ENCODE results near the gene ERICH3. TPM values are rescaled to one million over a fixed set of nuclear protein-coding genes. Genes with fewer than 3 reads are reported as not detected.

ERICH3 gene
- total RNA-seq, 1 donor from 2014 or later: not detected

GRCh38 chr1:74693473-74693872 lies 19.9 kb upstream of the ERICH3 start:
- intact Hi-C loops (cut with micrococcal nuclease): no loop called here
- no peaks in the 10 kb centered on the region for H3K9me3 Mint-ChIP-seq

DNA sequence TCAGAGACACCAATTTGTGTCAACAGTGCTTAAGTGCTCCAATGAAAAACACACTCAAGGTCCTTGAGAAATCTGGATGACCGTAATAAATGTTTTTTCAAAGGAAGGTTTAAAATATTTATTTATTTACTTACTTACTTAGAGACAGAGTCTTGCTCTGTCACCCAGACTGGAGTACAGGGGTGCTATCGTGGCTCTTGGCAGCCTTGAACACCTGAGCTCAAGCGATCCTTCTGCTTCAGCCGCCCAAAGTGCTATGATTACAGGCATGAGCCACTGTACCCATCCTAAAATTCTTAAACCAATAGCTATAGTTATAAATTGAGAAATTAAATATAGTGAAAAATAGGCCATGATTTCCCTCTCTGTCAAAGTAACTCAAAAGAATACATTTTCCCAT lies 17.3 kb upstream of the ERICH3 start:
- no peak overlapping the region for H3K27ac Mint-ChIP-seq
- no peaks in the 10 kb centered on the region for H3K36me3 Mint-ChIP-seq (ENCODE audit: low read depth)
- intact Hi-C loops (cut with micrococcal nuclease): no loop called here
- no peak for DNase-seq (ENCODE audit: low spot score)
- H3K4me3 Mint-ChIP-seq (ENCODE audit: low read depth): no peak overlapping the region
- no peaks in the 10 kb centered on the region for H3K9me3 Mint-ChIP-seq
- H3K27me3 Mint-ChIP-seq (ENCODE audit: low read depth): peaks cover 2% of the 10 kb centered on the region
- peaks cover 1% of the 10 kb centered on the region for H3K4me1 Mint-ChIP-seq (ENCODE audit: low read depth)

More at GRCh38 chr1:74693473-74693872, 19.9 kb upstream of the ERICH3 start:
- no peak for DNase-seq (ENCODE audit: low spot score)
- Mint-ChIP-seq H3K27me3 (ENCODE audit: low read depth) (peaks cover 2% of the 10 kb centered on the region), H3K4me1 (ENCODE audit: low read depth) (peaks cover 1% of the 10 kb centered on the region), H3K36me3 (ENCODE audit: low read depth) (no peaks in the 10 kb centered on the region), H3K27ac (no peak overlapping the region), H3K4me3 (ENCODE audit: low read depth) (no peak overlapping the region)

DNA sequence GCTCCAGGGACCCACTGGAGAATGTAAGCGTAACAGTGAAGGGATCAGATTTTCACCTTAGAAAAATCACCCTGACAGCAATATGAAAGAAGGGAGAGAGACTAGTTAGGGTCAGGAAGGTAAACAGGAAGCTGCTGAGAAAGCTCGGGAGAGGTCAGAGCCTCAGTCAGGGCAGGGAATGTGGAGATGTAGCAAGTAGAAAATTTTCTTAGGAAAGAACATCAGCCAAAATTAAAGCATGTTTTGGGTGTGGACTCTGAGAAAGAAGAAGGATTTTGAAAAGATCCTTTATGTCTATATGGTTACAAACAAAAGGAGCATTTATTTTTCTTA lies 16.7 kb upstream of the ERICH3 start:
- DNase-seq (ENCODE audit: low spot score): no peak
- intact Hi-C loops (cut with micrococcal nuclease): no loop called here
- Mint-ChIP-seq H3K4me1 (ENCODE audit: low read depth) (peaks cover 1% of the 10 kb centered on the region), H3K27me3 (ENCODE audit: low read depth) (peaks cover 3% of the 10 kb centered on the region), H3K36me3 (ENCODE audit: low read depth) (no peaks in the 10 kb centered on the region), H3K27ac (no peak overlapping the region), H3K9me3 (no peaks in the 10 kb centered on the region), H3K4me3 (ENCODE audit: low read depth) (no peak overlapping the region)

GRCh38 chr1:74689621-74690363 lies 16.2 kb upstream of the ERICH3 start:
- no peaks in the 10 kb centered on the region for H3K36me3 Mint-ChIP-seq (ENCODE audit: low read depth)
- peak; percentile 11 for DNase-seq (ENCODE audit: low spot score)
- intact Hi-C loops (cut with micrococcal nuclease): loop anchor here (10.0 kb wide), 1 partner anchor 225 kb away; no protein-coding TSS in a partner anchor
- no peak overlapping the region for H3K27ac Mint-ChIP-seq
- peaks cover 1% of the 10 kb centered on the region for H3K27me3 Mint-ChIP-seq (ENCODE audit: low read depth)
- peaks cover 1% of the 10 kb centered on the region for H3K4me1 Mint-ChIP-seq (ENCODE audit: low read depth)
- H3K9me3 Mint-ChIP-seq: no peaks in the 10 kb centered on the region
- H3K4me3 Mint-ChIP-seq (ENCODE audit: low read depth): no peak overlapping the region

GRCh38 chr1:74686928-74687327 lies 13.3 kb upstream of the ERICH3 start:
- no peak for DNase-seq (ENCODE audit: low spot score)
- Mint-ChIP-seq H3K36me3 (ENCODE audit: low read depth) (no peaks in the 10 kb centered on the region), H3K4me1 (ENCODE audit: low read depth) (peaks cover 1% of the 10 kb centered on the region), H3K9me3 (no peaks in the 10 kb centered on the region), H3K27me3 (ENCODE audit: low read depth) (peaks cover 5% of the 10 kb centered on the region), H3K4me3 (ENCODE audit: low read depth) (no peak overlapping the region), H3K27ac (no peak overlapping the region)
- intact Hi-C loops (cut with micrococcal nuclease): loop anchor here (10.0 kb wide), 1 partner anchor 222 kb away; no protein-coding TSS in a partner anchor

- intact Hi-C loops (cut with micrococcal nuclease): loop anchor here (10.0 kb wide), 1 partner anchor 220 kb away; no protein-coding TSS in a partner anchor
- H3K27me3 Mint-ChIP-seq (ENCODE audit: low read depth): peaks cover 5% of the 10 kb centered on the region
- no peak overlapping the region for H3K4me3 Mint-ChIP-seq (ENCODE audit: low read depth)
- H3K9me3 Mint-ChIP-seq: no peaks in the 10 kb centered on the region
- no peaks in the 10 kb centered on the region for H3K36me3 Mint-ChIP-seq (ENCODE audit: low read depth)
- peaks cover 5% of the 10 kb centered on the region for H3K4me1 Mint-ChIP-seq (ENCODE audit: low read depth)
- DNase-seq (ENCODE audit: low spot score): no peak
- no peak overlapping the region for H3K27ac Mint-ChIP-seq
These were observed 10.7 kb upstream of the ERICH3 start for GRCh38 chr1:74684301-74684700.

GRCh38 chr1:74683656-74684055 lies 10.1 kb upstream of the ERICH3 start:
- Mint-ChIP-seq H3K27me3 (ENCODE audit: low read depth) (peaks cover 5% of the 10 kb centered on the region), H3K27ac (no peak overlapping the region)
- intact Hi-C loops (cut with micrococcal nuclease): loop anchor here (10.0 kb wide), 1 partner anchor 219 kb away; no protein-coding TSS in a partner anchor

GRCh38 chr1:74681851-74682250 lies 8.3 kb upstream of the ERICH3 start:
- Mint-ChIP-seq H3K27me3 (ENCODE audit: low read depth) (peaks cover 11% of the 10 kb centered on the region), H3K4me1 (ENCODE audit: low read depth) (peaks cover 5% of the 10 kb centered on the region), H3K36me3 (ENCODE audit: low read depth) (no peaks in the 10 kb centered on the region), H3K9me3 (no peaks in the 10 kb centered on the region), H3K4me3 (ENCODE audit: low read depth) (no peak overlapping the region), H3K27ac (no peak overlapping the region)
- intact Hi-C loops (cut with micrococcal nuclease): loop anchor here (10.0 kb wide), 1 partner anchor 217 kb away; no protein-coding TSS in a partner anchor
- DNase-seq (ENCODE audit: low spot score): no peak

More at GRCh38 chr1:74683656-74684055, 10.1 kb upstream of the ERICH3 start:
- no peaks in the 10 kb centered on the region for H3K36me3 Mint-ChIP-seq (ENCODE audit: low read depth)
- no peaks in the 10 kb centered on the region for H3K9me3 Mint-ChIP-seq
- H3K4me3 Mint-ChIP-seq (ENCODE audit: low read depth): no peak overlapping the region
- no peak for DNase-seq (ENCODE audit: low spot score)
- H3K4me1 Mint-ChIP-seq (ENCODE audit: low read depth): peaks cover 5% of the 10 kb centered on the region

GRCh38 chr1:74681449-74681848 lies 7.9 kb upstream of the ERICH3 start:
- intact Hi-C loops (cut with micrococcal nuclease): loop anchor here (10.0 kb wide), 1 partner anchor 217 kb away; no protein-coding TSS in a partner anchor
- peaks cover 5% of the 10 kb centered on the region for H3K4me1 Mint-ChIP-seq (ENCODE audit: low read depth)

DNA sequence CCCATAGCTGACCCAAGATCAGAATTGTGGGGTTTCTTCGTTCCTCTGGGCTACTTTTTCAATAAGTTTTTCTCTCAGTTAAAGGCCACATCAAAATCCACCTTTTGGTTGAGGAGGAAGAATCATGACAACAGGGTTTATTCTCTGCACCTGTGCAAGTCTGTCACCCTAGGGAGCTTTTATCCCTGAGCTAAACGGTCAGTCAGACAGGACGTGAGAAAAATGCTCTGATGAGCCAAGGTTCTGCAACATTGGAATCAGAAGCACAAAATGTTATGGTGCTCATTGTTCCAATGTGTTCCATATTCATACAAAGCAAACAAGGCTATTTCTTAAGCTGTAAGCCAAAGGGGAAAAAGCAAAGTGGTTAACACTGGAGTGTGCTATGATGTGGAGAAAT lies 7.4 kb upstream of the ERICH3 start:
- intact Hi-C loops (cut with micrococcal nuclease): loop anchor here (10.0 kb wide), 1 partner anchor 216 kb away; no protein-coding TSS in a partner anchor
- no peaks in the 10 kb centered on the region for H3K36me3 Mint-ChIP-seq (ENCODE audit: low read depth)
- H3K27me3 Mint-ChIP-seq (ENCODE audit: low read depth): peaks cover 12% of the 10 kb centered on the region
- H3K4me1 Mint-ChIP-seq (ENCODE audit: low read depth): peaks cover 5% of the 10 kb centered on the region
- no peaks in the 10 kb centered on the region for H3K9me3 Mint-ChIP-seq
- H3K27ac Mint-ChIP-seq: no peak overlapping the region
- no peak for DNase-seq (ENCODE audit: low spot score)
- H3K4me3 Mint-ChIP-seq (ENCODE audit: low read depth): no peak overlapping the region

More at GRCh38 chr1:74681449-74681848, 7.9 kb upstream of the ERICH3 start:
- DNase-seq (ENCODE audit: low spot score): no peak
- Mint-ChIP-seq H3K36me3 (ENCODE audit: low read depth) (no peaks in the 10 kb centered on the region), H3K9me3 (no peaks in the 10 kb centered on the region), H3K27ac (no peak overlapping the region), H3K4me3 (ENCODE audit: low read depth) (no peak overlapping the region), H3K27me3 (ENCODE audit: low read depth) (peaks cover 12% of the 10 kb centered on the region)

- Mint-ChIP-seq H3K27me3 (ENCODE audit: low read depth) (peaks cover 11% of the 10 kb centered on the region), H3K9me3 (no peaks in the 10 kb centered on the region), H3K4me1 (ENCODE audit: low read depth) (peaks cover 5% of the 10 kb centered on the region), H3K36me3 (ENCODE audit: low read depth) (no peaks in the 10 kb centered on the region), H3K4me3 (ENCODE audit: low read depth) (no peak overlapping the region), H3K27ac (no peak overlapping the region)
- intact Hi-C loops (cut with micrococcal nuclease): loop anchor here (10.0 kb wide), 1 partner anchor 215 kb away; no protein-coding TSS in a partner anchor
- DNase-seq (ENCODE audit: low spot score): no peak
These were observed 6.2 kb upstream of the ERICH3 start for GRCh38 chr1:74679811-74680210.

GRCh38 chr1:74677926-74678325 lies 4.3 kb upstream of the ERICH3 start:
- peaks cover 23% of the 10 kb centered on the region for H3K27me3 Mint-ChIP-seq (ENCODE audit: low read depth)
- H3K9me3 Mint-ChIP-seq: no peaks in the 10 kb centered on the region
- H3K27ac Mint-ChIP-seq: no peak overlapping the region
- no peaks in the 10 kb centered on the region for H3K36me3 Mint-ChIP-seq (ENCODE audit: low read depth)
- H3K4me3 Mint-ChIP-seq (ENCODE audit: low read depth): no peak overlapping the region
- H3K4me1 Mint-ChIP-seq (ENCODE audit: low read depth): peaks cover 8% of the 10 kb centered on the region
- intact Hi-C loops (cut with micrococcal nuclease): no loop called here
- DNase-seq (ENCODE audit: low spot score): no peak

DNA sequence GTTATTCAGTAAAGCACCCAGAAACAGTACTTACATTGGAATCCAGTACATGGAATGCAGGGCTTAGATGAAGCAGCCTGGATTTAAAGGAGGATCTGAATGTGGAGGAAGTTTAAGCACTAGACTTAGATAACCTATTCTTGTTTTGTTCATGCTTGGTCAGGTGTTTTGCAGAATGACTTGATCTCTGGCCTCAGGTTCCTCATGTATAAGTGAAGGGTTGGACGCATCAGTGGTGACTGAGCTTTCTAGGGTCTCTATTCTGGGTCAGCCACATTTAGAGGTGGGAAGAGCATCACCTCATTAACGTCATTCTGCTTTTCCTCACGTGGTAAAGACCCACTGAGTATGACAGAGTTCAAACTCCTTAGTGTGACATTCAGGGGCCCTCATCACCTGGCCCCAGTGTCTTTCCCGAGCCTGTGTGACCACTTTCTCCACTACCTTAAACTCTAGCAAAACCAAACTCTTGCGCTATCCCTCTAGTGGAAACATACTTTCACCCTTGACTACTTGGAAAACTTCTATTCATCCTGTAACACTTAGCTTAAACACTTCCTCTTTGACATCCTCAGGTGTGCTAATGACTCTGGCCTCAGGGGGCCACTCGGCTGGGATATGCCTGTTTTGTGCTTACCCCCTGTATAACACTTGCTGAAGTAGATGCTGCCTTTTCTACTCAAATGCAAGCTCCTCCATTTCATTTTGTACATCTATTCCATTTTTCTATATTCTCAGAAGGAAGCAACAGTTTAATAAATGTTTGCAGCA lies 871 bp upstream of the ERICH3 start:
- peaks cover 34% of the 10 kb centered on the region for H3K27me3 Mint-ChIP-seq (ENCODE audit: low read depth)
- DNase-seq (ENCODE audit: low spot score): no peak

More for the DNA sequence above, 871 bp upstream of the ERICH3 start:
- no peaks in the 10 kb centered on the region for H3K36me3 Mint-ChIP-seq (ENCODE audit: low read depth)
- intact Hi-C loops (cut with micrococcal nuclease): no loop called here
- no peak overlapping the region for H3K4me3 Mint-ChIP-seq (ENCODE audit: low read depth)
- no peaks in the 10 kb centered on the region for H3K9me3 Mint-ChIP-seq
- H3K27ac Mint-ChIP-seq: no peak overlapping the region
- H3K4me1 Mint-ChIP-seq (ENCODE audit: low read depth): peaks cover 2% of the 10 kb centered on the region

Data from activated T-helper 2 cell treated with anti-CD3 and anti-CD28 coated beads, Interferon-gamma antibody, Interleukin-2, Interleukin-4, amounts not matched to agents 10 μg/mL and 5 μg/mL and 100 μg/mL, durations not matched to agents 14 hours and 24 hours and 36 hours (primary cell).